B cell (primary cell): ENCODE results near the gene DYNLT2B.

Experiments used
- CTCF ChIP-seq: fragments of 200-600 bp; IDR thresholded peaks from one replicate; pipeline ENCODE4 v1.8.0; 2022; ENCODE audit warnings: antibody characterized with exemption, mild to moderate bottlenecking
- EZH2 ChIP-seq: IDR thresholded peaks from 2 replicates; pipeline ENCODE4 v1.6.1; 2012; ENCODE audit warnings: borderline replicate concordance, low read depth, mild to moderate bottlenecking, moderate library complexity, low read length; ENCODE audit not compliant: insufficient read depth, poor library complexity, severe bottlenecking

GRCh38 chr3:196275126-196275525 lies 42.9 kb downstream of the DYNLT2B start:
- TF ChIP-seq CTCF (no peak), EZH2 (no peak)
